HG03342 (cell line): ENCODE data around the gene MCTP1.
"Not testable (repeated sequence)": the region's sequence is repeated elsewhere in the genome, so short reads cannot be mapped to it uniquely, and the experiment has no call there.

ENCODE experiments used
- ATAC-seq: cut with Tn5 transposase; IDR thresholded peaks from one replicate; pipeline ENCODE4 v1.9.1; 2021; ENCODE audit warnings: mild to moderate bottlenecking, moderate library complexity; ENCODE audit not compliant: unreplicated experiment

Gene MCTP1

DNA sequence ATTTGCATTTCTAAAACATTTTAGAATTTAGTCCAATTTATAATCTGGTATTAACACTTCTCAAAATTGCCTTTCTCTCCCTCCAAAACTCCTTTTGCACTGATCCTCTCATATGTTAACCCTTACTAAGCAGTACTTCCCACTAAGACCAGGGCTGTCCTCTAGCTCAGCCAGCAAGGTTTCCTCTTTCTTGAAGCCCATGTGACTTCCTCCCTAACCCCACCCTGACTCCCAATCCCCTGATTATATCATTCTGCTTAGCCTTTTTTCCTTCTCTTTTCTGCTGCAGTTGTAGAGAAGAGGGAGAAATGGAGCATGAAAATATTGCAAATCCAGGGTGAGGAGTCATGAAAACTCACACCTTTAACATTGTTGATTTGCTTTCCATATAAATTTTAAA is 241.7 kb downstream of the MCTP1 start:
- ATAC-seq: no peak

DNA sequence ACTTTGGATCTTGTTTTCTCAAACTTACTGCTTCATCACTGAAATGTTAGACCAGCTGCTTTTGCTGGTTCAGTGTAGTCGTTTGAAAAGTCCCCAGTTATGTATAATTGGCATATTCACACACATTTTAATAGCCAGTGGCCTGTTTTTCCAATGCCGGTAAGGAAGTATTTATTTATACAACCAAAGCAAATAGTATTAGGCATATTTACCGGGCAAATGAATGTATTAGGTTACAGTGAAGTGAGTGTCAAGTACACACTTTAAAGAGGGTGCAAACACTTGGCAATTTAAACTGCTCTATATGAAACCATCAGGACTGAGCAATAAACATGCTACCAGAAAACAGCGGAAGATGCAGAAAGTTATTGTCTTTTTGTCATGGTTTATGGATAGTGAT is 242.9 kb downstream of the MCTP1 start:
- no peak for ATAC-seq

DNA sequence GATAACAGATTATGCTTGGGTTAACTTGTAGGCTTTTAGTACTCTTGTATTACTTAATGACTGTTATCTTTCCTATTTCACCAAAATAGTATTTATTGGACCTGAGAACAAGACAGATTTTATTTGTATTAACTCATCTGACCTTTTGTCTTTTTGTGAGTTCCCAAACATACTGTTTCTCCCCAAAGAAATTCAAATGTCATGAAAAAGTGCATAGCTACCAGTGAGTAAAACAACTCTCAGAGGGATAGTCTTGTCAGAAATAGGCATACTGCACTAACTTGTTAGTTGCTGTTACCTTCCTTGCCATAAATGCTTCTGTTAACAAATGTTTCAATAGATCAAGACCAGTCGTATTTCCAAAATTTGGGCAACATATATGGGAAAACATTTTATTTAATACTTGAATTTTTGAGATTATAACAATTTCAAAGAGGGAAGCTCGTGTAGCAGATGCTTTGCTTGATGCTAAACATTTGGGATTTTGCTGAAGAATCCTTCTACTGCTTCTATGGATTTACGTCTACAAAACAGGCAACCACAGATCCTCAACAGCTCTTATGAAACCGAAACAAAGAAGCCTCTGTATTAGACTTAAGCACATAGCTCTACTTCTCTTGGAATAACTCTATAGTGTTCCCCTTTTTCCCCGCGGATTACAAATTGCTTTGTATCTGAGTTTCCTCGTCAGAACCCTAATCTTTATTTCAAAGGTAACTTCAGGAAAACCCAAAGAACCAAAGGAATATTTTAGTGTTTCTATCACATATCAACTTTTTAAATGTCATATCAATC is 248.8 kb downstream of the MCTP1 start:
- ATAC-seq: no peak

DNA sequence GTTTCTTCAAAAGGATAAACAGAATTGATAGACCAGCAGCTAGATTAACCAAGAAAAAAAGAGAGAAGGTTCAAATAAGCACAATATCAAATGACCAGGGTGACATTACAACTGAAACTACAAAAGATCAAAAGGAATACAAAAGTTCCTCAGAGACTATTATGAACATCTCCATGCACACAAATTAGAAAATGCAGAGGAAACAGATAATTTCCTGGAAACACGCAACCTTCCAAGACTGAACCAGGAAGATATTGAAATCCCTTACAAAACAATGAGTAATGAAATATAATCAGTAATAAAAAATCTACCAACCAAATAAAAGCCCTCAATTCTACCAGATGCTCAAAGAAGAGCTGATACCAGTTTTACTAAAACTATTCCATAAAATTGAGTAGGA is 252.1 kb downstream of the MCTP1 start:
- no peak for ATAC-seq

DNA sequence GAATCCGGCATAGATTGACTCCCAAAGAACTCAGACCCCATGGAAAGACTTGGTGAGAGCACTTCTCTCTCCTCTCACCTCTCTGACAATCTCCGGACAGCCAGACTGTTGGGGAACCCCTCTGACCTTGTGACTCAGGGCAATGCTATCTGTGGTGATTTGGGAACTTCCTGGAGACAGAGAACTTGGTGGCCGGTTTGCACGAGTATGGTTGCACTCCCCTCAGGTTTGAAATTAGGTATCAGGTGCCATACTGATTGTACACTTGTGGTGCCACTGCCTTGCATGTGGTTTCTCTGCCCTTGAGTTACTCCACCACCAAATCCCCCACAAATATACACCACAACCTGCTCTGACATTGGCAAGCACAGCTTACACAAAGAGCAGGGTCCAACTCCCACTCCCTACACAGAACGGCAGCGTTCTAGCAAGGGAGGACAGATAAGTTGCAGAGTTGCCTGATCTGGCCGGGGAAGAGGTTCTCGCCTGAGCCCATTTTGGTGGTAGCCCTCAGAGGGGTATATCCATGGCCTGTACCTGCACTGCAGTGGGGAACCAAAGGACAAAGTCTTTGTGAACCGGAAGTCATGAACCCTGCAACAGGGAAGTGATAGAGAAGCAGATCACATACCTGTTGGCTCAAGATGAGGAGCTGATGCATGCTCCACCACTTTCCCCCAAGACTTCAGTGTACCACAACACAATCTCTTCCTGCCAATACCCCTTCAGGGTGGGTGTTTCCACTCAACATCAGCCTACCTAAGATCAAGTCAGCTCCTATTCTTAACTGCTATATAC is 255.1 kb downstream of the MCTP1 start:
- no peak for ATAC-seq

DNA sequence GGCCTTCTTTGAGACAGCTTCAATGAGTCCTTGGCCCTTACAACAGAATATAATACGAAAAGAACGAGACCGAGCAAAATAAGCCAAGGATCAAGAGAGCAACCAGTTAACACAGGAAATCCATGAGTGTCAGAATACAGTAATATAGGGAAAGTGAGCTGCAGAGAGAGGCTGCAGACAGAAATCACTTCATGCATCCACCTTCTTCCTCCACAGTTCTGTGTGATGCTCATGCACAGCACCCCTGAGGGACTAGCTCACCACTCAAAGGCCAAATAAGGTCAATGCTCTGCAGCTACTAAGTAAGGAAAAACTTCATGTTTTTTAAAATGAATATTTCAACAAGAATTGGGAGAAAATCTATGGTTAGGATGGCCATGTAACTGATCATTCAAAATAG is 257.1 kb downstream of the MCTP1 start:
- peak; percentile 38 for ATAC-seq

DNA sequence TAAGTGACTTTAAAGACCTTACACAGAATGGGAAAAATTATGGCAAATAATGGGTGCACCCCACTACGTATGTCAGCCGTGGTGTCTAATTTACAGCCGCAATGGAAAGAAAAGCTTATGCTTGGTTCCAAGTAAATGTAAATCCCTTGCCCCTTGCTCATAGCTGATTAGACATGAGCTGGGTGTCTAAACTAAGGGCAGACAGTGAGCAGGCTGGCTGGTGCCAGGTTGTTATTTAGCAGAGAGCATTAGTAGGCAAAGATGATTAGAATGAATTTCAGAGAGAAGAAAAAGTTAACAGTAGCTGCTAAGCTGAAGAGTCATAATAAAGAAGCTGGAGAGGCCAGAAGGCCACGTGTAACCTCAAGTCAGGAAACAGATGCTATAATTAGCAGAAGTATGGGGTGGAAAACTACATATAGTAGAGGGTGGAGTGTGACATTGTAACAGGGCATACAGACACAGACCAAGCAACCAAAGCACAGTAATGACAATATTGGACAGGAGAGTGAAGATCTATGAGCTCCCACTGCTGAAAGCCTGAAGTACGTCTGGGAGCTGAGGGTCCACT is 257.7 kb downstream of the MCTP1 start:
- ATAC-seq: peak; percentile 27

DNA sequence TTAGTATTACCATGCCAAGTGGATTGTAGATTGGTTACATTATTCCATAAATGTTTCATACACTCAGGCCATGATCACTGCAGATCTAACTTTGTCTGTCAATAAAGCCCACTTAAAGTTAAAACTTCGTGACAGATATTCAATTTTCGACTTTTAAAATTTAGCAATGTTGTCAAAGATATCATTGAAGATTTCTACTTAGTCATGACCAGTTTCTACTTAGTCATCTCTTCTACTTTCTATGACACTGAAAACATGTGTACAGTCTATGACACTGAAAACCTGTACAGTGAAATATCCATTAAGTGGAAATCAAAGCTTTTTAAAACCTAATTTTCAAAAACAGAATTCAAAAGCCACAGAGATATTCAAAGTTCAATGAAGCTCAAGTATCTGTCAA is 258.2 kb downstream of the MCTP1 start:
- ATAC-seq: no peak

DNA sequence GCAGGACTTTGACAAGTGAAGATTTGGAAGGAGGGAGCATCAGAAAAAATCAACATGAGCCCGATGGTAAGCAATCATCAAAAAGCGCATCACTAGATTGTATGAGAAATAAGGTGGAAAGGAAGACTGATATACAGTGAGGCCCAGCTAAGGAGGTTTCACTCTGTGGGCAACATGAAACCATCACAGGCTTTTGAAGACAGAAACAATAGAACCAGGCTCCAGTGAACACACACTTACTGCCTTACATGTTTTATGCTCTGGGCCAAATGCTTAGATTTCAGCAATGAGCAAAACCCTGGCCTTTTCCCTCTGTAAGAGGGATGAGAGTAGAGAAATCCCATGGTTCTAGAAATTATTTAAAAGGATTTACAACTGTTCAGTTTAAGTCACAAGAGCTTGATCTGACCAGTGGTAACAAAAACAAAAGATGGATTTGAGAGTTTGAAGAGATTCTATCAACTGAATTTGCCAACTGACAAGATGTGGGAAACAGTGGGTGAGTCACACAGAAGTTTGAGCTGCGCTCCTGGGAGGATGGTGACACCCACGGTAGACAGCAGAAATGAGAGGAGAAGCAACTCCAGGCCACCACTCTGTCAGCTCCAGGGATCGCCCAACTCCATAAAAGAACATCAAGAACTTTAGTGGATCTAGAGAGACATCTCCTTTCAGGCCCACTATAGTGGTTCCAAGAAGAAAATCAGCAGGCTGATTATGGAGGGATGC is 261.8 kb downstream of the MCTP1 start:
- ATAC-seq: peak; percentile 64

DNA sequence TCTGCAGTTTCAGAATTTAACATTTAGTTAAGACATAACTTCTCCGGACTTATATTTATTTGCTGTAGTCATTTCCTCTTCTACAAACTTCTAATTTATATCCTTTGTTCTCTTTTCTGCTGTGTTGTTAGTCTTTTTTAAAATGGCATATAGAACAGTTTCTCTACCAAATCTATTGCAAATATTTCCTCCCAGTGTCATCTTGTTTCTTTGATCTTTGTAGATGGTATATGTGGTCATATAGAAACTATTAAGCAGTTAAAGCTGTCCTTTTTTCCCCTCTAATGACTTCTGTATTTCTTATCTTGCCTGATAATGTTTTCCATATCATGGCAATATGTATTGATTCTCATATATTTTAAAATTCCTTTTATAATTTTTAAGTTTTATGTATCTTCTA is 264.5 kb downstream of the MCTP1 start:
- ATAC-seq: no peak

DNA sequence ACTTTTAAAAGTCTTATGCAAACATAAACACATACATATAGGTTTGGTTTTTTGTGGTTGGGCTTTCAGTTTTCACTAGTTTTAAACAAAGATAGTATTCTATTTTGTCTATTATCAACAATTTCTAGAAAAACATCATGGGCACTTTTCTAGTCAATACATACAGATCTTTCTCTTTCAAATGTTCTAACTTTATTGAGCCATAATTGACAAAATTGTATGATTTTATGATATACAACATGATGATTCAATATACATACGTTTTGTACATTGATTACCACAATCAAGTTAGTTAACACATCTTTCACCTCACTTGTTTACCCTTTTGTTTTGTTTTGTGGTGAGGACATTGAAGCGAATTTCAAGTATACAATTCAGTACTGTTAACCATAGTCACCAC is 265.9 kb downstream of the MCTP1 start:
- no peak for ATAC-seq

DNA sequence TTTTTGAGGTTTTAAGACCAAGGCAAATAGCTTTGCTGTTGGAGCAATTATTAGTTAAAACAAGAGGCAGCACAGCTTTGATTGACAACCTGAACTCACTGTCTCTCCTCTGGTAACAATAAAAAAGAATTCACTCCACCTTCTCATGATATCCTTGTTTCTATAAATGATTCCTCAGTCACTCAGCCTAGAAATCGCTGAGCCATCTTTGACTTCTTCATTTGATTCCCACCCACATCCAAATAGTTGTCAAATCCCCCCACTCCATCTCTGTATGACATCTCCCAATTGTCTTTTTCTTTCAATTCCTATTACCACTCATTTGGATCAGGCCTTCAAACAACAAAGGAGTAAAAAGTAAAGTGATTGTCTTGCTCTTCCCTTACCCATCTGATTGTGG is 266.4 kb downstream of the MCTP1 start:
- no peak for ATAC-seq

DNA sequence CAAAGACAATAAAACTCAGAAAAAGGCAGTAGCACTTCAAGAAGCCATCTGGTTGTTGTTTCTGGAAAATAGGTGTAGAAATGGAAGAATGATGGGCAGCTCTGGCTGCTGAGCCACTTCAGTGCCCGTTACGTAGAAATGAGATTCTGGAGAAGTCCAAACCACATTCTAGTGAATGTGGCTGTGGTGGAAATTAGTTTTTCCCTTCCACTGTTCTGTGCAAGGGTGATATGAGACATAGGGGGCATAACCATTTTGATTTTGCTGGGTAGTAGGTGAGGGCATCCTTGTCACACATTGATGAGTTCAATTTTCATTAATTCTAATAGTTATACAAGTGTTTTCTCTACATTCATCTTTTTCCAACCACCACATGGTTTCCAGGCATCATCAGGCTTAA is 275.1 kb downstream of the MCTP1 start:
- ATAC-seq: no peak

DNA sequence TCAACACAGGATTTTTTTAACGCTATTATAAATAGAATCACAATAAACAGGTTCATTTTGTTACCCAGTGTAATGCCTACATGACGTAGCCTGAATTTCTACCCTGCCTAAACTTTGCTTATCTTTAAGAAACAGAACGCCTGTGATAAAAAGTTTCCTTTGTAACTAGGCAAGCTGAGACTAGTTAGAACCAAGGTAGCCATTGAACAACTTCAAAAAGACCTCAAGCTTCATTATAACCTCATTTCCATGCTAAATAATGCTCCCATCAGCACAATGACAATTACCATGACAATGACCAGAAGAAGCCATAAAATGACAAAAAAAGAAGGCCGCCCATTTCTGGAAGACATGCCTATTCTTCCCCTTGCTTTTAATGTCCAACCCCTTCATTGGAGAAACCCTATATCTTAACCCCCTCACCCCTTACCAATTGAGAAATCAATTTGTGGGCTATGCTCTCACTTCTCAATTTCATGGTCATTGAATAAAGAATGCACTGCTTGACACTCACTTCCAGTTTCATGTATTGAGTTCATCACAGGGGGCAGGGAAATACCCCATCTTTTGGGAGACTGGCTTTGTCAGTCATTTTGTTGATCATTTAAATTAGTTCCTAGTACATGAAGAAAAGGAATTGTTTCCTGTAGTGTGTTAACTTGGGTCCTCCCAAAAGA is 276.8 kb downstream of the MCTP1 start:
- ATAC-seq: peak; percentile 68

DNA sequence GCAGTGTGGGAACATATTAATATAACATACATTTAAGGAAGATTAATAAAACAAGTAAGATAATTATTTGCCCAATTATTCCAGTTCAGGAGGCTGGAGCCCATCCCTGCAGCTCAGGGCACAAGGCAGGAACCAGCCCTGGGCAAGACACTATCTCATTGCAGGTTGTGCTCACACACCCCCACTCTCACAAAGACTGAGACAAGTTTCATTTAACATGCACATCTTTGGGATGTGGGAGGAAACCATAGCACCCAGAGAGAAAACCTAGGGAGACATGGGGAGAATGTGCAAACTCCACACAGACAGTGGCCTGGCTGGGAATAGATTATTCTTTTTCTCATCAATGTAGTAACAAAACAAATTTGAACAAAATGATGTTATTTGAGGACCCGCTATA is 279.1 kb downstream of the MCTP1 start:
- no peak for ATAC-seq

DNA sequence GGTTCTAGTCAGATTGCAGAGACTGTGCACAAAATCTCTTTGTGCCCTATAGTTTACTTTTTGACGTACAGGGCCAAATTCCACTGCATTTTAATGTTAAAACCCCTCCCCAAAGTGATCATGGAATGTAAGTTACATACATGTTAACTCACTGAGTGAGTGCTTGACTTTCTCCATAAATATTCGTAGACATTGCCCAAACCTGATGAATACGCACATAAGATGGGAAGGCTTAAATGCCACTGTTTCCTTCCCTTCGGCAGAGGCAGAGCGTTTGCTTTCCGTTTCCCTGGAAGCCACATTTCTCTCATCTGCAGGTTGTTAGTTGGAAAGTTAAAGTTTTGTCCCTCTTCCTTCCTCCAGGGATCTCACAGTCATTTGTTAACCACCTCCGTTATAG is 286.2 kb downstream of the MCTP1 start:
- no peak for ATAC-seq

DNA sequence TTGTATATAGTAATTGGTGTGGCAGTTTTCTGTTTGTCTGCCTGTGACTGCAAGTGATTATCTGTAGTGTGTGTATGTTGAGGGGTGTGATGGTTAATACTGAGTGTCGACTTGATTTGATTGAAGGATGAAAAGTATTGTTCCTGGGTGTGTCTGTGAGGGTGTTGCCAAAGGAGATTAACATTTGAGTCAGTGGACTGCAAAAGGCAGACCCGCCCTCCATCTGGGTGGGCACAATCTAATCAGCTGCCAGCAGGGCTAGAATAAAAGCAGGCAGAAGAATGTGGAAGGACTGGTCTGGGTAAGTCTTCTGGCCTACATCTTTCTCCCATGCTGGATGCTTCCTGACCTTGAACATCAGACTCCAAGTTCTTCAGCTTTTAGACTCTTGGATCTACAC is 290.4 kb downstream of the MCTP1 start:
- not testable (repeated sequence) for ATAC-seq

DNA sequence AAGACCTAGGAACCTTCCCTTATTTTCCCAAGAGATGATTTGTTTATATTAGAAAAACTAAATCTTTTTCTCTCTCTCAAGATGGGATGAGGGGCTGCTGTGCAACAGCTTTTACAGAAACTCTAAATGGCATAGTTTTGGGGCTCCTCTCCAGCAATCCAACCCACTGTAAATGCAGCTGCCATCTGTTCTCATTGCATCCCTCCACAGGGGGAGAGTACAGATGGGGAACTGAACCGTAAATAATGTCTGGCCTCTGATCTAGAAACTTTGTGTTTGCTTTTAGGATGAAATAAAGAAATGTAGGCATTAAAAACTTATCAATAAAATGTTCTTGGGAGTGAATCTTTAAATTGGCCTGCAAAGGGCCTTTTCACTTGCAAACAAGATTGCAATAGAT is 291.4 kb downstream of the MCTP1 start:
- no peak for ATAC-seq

DNA sequence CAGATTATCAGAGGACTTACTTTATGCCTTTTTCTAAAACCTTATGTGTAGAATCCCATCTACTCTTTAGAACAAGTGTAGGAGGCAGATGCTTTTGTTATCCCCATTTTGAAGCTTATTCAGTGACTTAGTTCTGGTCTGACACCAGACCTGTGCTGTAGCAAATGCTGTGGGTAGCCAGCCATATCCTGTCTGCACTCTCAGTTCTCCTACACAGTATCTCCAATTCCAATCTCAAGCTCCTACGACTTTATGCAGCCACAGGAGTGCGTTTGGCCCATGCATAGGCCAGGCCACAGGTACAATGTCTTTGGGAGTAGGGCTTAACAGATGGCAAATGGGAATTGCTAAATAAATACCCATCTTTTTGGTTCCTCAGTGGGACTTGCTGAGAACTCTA is 292.6 kb downstream of the MCTP1 start:
- peak; percentile 52 for ATAC-seq

DNA sequence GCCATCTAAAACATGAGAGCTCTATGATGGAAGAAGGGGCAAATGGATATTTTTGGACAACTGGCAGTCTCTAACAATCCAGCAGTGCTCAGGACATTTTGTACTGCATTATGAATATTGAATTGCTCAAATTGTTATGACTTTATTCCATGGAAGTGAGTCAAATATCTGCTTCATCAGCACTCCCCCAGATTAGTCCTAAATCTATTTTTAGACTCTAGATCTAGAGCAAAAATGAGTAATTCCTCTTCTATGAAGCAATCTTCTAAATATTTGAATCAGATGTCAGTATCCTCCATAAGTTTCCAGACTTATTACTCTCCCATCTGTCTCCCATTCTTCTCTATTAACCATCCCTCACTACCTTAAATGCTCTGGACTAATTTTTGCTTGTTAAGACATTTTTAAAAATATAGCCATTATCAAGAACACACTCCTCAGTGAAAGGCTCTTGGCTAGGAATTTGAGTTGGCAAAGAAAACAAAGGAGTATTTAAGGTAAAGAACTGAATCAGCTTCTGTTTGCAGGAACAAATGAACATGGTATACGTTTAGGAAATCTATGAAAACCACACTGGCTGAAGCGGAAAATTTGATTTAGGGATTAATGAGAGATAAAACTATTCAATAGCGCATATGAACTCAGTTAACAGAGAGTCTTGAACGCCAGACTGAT is 300.9 kb downstream of the MCTP1 start:
- no peak for ATAC-seq
